GM18498 (cell line): ENCODE measurements around the gene MSI1.
"Not testable (repeated sequence)": the region's sequence is repeated elsewhere in the genome, so short reads cannot be mapped to it uniquely, and the experiment has no call there.

Experiments
- ATAC-seq: cut with Tn5 transposase; IDR thresholded peaks from one replicate; pipeline ENCODE4 v1.9.1; 2021; ENCODE audit warnings: mild to moderate bottlenecking, moderate library complexity; ENCODE audit not compliant: unreplicated experiment

MSI1 gene

GRCh38 chr12:120357104-120357503 lies 11.9 kb downstream of the MSI1 start:
- ATAC-seq, result no peak

- no peak for ATAC-seq
Measured at GRCh38 chr12:120356567-120357030, 12.4 kb downstream of the MSI1 start.

- ATAC-seq, result no peak
Measured at GRCh38 chr12:120353556-120354317, 15.2 kb downstream of the MSI1 start.

GRCh38 chr12:120353136-120353535 lies 15.8 kb downstream of the MSI1 start:
- ATAC-seq, result no peak

- no peak for ATAC-seq
Measured at GRCh38 chr12:120352117-120352516, 16.8 kb downstream of the MSI1 start.

GRCh38 chr12:120350576-120351350 lies 18.2 kb downstream of the MSI1 start:
- no peak for ATAC-seq

GRCh38 chr12:120347766-120348165 lies 21.2 kb downstream of the MSI1 start:
- ATAC-seq, result no peak

- ATAC-seq, result no peak
Measured at GRCh38 chr12:120346681-120347080, 22.3 kb downstream of the MSI1 start.

GRCh38 chr12:120346031-120346430 lies 22.9 kb downstream of the MSI1 start:
- no peak for ATAC-seq

GRCh38 chr12:120343692-120344091 lies 25.3 kb downstream of the MSI1 start:
- ATAC-seq, result no peak

GRCh38 chr12:120343039-120343537 lies 25.9 kb downstream of the MSI1 start:
- no peak for ATAC-seq

- no peak for ATAC-seq
Measured at GRCh38 chr12:120342175-120343038, 26.6 kb downstream of the MSI1 start.

GRCh38 chr12:120339256-120339655 lies 29.7 kb downstream of the MSI1 start:
- ATAC-seq, result no peak

GRCh38 chr12:120337730-120338129 lies 31.2 kb downstream of the MSI1 start:
- no peak for ATAC-seq

GRCh38 chr12:120336392-120336791 lies 32.6 kb downstream of the MSI1 start:
- ATAC-seq, result not testable (repeated sequence)

GRCh38 chr12:120335447-120335846 lies 33.5 kb downstream of the MSI1 start:
- not testable (repeated sequence) for ATAC-seq

- no peak for ATAC-seq
Measured at GRCh38 chr12:120332523-120332922, 36.4 kb downstream of the MSI1 start.

GRCh38 chr12:120332041-120332440 lies 36.9 kb downstream of the MSI1 start:
- no peak for ATAC-seq

GRCh38 chr12:120331390-120331789 lies 37.6 kb downstream of the MSI1 start:
- no peak for ATAC-seq

- no peak for ATAC-seq
Measured at GRCh38 chr12:120328228-120328627, 40.7 kb downstream of the MSI1 start.

- ATAC-seq, result no peak
Measured at GRCh38 chr12:120327593-120327992, 41.4 kb downstream of the MSI1 start, which contains the start of gene PLA2G1B. Gene PLA2G1B (minus strand): TSS chr12:120327779. CDS start chr12:120327753, 26 bp downstream.
